OCI-LY1 (cell line): ENCODE results near the gene TAX1BP3.

Experiments
- EZH2 ChIP-seq: fragments of 200-600 bp; sonication (generic), shearing (Covaris generic); IDR thresholded peaks from 2 replicates; pipeline ENCODE4 v1.8.0; 2017; ENCODE audit warnings: borderline replicate concordance, mixed run types, mild to moderate bottlenecking, antibody characterized with exemption, low read length, moderate library complexity, mixed read lengths
- TF ChIP-seq, protein P1 (sequence below): fragments of 200-600 bp; sonication (generic), shearing (Covaris generic); IDR thresholded peaks from 2 replicates; pipeline ENCODE4 v1.5.1; 2017; ENCODE audit warnings: mild to moderate bottlenecking, antibody characterized with exemption, low read length, moderate library complexity, mixed read lengths

DNA sequence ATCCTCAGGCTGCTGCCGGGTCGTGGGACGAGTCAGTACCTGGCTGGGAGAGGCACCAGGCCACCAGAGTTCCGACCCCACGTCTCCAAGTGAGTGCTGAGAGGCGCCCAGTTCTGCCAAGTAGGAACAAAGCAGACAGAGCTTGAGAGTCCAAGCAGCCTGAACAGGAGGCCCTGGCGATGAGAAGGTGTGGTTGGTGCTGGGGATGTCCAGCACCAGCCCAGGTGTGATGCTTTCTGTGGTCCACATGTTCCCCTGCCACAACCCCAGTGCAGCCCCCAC, 10.8 kb downstream of the TAX1BP3 start:
- TF ChIP-seq, protein P1, sequence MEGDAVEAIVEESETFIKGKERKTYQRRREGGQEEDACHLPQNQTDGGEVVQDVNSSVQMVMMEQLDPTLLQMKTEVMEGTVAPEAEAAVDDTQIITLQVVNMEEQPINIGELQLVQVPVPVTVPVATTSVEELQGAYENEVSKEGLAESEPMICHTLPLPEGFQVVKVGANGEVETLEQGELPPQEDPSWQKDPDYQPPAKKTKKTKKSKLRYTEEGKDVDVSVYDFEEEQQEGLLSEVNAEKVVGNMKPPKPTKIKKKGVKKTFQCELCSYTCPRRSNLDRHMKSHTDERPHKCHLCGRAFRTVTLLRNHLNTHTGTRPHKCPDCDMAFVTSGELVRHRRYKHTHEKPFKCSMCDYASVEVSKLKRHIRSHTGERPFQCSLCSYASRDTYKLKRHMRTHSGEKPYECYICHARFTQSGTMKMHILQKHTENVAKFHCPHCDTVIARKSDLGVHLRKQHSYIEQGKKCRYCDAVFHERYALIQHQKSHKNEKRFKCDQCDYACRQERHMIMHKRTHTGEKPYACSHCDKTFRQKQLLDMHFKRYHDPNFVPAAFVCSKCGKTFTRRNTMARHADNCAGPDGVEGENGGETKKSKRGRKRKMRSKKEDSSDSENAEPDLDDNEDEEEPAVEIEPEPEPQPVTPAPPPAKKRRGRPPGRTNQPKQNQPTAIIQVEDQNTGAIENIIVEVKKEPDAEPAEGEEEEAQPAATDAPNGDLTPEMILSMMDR: no peak
- TF ChIP-seq EZH2: no peak
